NCI-H2227 treated with DMSO at 0.1 percent for 48 hours (cell line): ENCODE measurements around the gene CGREF1.
"Not testable (repeated sequence)": the region's sequence is repeated elsewhere in the genome, so short reads cannot be mapped to it uniquely, and the experiment has no call there.

Source experiments
- DNase-seq: peaks from one replicate; lab custom pipeline; 2025; lab: John Stamatoyannopoulos, UW

The CGREF1 gene

DNA sequence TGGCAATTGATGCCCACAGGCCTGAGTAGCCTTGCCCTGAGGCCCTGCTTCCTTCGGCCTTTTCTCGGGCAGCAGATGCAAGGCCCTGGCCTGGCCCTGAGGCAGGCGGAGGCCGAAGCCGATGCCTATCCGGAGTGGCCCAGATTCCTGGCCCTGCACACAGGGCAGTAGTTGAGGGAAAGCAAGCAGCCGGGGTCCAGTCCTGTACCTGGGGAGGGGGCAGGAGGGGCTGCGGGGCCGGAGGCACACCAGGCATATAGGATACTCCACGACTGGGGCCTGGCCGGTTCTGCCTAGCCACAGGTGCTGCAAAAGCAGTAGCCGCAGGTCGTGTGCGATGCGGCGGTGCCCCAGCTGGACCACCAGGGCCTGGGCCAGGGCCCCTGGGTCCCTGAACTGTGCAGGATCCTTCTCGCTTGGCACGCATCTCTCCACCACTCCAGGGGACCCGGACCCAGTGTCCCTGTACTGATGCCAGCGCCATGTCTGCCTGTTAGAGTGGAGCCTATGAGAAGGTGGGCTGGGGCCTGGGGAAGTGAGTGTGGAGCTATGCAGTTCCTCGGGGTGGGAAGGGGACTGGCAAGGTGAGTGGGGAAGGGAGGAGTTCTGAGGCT, 18.5 kb upstream of the CGREF1 start:
- DNase-seq, result no peak

DNA sequence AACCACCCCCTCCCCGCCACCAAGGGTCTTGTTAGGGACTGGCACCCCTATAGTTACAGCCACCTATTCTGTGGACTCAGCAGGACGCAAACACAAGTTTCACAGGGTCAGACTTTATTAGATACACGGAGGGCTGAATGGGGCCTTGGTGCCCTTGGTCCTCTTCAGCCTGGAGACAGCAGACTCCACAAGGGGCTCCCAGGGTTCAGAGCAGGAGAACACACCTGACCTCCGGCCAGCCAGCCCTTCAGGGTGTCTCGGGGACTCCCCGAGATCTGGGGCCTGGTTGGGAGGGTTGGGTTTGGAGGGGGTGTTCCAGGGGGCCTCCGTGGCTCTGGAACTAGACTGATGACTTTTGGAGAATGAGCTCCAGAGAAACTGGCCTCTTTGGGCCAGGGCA, 17.8 kb upstream of the CGREF1 start:
- no peak for DNase-seq

DNA sequence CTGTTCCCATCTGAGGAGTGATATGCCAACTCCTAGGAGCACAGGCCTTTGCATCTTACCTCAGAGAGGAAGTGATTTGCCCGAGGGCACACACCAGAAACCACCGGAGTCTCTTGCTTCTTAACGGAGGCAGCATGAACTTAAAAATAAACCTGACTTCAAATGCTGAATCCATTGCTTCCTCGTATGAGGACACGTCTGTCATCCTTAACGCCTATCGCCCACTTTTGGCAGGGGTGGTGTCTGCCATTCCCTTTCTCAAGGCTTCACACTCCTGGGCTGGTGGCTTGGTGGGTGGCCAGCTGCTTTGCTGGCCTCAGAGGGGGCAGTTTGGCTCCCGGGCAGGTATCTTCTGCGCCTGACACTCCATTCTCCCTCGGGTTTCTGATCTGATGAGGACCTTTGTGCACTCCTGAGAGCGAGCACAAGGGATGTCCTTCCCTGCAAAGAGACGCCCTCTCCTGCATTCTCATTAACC, 16.6 kb upstream of the CGREF1 start:
- DNase-seq, result no peak

DNA sequence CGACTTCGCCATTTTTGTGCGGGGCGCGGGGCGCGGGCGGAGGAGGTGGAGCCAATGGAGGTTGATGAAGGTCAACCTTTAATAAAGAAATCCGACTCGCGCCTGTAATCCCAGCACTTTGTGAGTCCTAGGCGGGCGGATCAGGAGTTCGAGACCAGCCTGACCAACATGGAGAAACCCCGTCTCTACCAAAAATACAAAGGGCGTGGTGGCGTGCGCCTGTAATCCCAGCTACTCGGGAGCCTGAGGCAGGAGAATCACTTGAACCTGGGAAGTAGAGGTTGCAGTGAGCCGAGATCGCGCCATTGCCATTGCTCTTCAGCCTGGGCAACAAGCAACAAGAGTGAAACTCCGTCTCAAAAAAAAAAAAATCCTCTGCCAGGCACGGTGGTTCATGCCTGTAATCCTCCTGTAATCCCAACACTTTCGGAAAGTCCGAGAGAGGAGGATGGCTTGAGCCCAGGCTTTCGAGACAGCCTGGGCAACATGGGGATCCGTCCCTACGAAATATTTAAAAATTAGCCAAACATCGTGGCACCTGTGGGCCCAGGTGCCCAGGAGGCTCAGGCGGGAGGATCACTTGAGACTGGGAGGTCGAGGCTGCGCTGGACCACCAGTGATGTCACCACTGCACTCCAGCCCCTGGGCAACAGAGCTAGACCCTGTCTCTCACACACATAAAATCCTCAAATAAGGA, 16.0 kb upstream of the CGREF1 start:
- DNase-seq, result no peak

DNA sequence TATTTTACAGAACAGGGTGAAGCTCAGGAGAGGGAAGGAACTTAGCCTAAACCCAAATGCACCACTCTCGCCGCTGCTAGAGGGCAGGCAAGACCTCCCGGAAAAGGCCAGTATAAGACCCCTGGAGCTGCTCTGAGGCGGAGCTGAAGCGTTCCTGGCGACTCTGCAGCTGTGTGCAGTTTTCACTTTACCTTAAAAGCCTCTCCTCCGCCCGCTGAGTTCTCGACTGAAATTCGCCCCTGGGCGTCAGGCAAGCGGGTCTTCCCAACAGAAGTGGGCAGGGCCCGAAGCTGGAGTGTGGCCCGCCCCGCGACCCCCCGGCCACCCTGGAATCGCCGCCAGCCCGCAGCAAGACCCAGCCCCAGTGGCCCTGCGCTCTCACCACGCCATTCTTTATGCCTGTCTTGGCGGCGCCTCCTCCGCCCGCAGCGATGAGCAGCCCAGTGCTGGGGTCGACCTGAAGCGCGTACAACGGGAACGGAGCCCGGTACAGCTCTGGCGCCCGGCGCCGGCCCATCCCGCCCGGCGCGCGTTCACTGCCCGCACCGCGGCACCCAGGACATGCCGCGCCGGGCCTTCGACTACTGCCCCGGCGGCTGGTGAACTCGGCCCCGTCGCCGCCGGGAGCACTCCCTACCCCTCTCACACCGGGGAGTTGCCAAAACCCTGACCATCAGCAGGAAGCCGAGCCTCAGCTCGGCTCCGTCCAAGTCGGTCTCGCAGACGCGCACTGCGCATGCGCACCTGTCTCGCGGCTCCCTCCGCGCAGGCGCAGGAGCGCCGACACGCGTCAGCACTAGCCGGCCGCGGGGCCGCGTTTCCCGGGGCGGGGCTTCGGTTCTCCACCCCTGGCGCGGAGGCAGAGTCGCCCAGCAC, 15.2 kb upstream of the CGREF1 start, which contains the start of gene PREB:
PREB (minus strand) TSS at position 732 of the 876 bp plus-strand sequence; CDS start at position 517, 215 bp downstream.
- peak; percentile 96 for DNase-seq

DNA sequence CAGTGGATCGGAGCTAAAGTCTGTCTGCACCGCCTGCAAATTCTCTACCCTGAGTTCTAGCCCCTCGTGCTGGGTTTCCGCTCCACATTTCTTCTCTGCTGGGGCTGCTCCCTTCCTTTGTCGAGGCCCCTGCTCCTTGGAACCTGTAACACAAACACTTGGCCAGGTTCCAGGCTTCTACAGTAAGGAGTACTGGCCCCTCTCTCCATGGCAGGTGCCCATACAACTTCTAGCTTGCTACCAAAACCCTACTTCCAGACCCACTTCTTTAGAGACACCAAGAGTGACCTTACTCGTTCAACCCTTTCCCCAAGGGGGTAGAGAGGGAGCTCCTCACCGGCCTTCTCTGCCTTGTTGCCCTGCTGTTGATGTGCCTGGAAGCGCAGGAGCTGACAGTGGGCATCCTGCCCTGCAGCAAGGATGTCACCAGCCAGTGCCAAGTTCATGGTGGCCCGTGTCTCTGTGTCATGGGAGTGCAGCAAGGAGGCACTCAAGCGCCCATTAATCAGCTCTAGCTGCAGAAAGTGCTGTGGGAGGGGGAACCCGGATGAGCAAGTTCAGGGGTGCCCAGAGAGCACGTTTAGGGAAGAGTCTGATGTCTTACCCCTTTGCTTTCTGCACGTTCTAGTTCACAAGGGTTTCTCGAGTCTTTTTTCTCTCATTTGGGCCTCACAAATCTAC, 14.4 kb upstream of the CGREF1 start:
- no peak for DNase-seq

DNA sequence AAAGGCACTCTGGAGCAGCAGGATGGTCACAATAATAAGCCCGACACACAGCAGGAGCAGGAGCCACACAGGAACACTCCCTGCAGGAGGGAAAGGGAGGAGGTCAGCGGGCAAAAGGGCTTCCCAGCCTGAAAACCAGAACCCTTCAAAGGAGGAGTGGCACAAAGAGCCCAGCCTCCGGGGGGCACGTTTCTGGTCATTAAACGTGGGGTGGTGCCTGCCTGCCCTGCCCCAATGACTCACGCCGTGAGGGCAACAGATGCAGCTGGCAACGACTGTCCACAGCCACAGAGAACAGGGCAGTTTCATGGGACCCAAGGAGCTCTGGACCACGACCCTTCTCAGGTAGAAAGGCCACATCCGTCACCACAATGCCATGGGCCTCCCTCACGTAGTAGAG, 12.5 kb upstream of the CGREF1 start:
- no peak for DNase-seq

DNA sequence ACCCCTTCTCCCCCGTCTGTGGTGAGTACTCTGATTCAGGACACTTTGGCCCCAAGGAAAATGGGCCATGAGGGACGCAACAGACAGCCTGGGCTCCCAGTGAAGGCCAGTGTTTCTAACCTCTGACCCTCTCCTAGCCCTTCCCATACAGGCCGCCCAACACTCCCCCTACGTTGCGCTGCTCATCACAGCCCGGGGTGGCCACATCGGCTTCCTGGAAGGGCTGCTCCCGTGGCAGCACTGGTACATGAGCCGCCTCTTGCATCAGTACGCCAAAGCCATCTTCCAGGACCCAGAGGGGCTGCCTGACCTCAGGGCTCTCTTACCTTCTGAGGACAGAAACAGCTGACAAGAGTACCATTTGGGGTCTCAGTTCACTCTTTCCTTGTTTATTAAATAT, 11.5 kb upstream of the CGREF1 start:
- DNase-seq, result no peak

DNA sequence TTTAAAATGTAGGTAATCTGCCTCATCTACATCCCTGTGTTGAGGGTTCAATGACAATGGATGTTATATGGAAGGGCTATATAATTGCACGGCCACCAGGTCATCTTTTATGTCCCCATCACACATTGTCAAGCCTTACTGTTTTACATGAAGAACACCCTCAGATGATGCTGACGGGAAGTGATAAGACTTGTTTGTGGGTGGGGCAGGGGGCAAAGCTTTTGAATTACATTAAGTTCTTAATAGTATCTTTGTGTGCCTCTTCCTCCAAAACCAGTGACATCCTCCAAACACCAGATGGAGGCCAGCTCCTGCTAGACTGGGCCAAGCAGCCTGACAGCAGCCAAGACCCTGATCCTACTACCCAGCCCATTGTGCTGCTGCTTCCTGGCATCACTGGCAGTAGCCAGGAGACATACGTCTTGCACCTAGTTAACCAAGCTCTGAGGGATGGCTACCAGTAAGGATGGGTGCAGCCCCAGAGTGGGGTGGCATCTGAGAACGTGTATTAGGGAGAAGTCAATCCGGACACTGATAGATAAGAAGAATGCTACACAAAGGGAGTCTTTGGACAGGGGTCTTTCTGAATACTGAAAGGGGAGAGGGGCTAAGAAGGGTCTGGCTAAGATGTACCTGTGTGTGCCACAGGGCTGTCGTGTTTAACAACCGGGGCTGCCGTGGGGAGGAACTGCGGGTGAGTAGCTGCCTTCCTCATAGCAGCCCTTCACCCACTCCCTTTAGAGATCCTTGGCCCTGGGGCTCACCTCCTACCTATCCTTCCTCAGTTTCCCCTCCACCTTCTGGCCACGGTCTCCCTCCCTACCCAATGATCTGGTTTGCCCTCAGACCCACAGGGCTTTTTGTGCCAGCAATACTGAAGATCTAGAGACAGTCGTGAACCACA, 10.0 kb upstream of the CGREF1 start:
- no peak for DNase-seq

DNA sequence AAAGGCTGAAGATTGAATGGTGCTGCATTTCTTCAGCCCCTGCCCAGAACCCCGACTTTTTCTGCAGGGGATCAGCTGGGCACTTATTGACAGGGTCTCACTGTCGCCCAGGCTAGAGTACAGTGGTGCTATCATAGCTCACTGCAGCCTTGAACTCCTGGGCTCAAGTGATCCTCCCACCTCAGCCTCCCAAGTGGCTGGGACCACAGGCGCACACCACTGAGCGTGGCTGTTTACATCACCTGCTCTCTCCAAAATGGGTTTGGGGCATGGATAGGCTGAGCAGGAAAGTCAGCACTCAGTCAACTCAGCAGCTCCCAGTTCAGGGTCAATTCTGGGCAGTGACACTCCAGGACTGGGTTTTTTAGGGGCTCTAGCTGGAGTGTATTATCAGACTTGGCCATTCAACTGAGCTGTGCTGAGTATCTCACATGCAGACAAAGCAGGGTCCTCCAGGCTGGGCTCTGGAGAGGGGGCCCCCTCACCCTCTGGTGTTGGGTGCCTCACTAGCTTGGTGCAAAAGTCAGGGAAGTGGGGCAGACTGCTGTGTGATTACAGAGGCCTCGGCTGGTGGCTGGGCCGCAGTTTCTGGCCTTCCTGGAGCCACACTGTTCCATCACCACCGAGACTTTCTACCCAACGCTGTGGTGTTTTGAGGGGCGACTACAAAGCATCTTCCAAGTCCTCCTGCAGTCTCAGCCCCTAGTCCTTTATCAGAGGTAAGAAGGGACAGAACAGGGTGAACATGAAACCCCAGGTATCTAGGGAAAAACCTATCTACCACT, 9.1 kb upstream of the CGREF1 start:
- no peak for DNase-seq

DNA sequence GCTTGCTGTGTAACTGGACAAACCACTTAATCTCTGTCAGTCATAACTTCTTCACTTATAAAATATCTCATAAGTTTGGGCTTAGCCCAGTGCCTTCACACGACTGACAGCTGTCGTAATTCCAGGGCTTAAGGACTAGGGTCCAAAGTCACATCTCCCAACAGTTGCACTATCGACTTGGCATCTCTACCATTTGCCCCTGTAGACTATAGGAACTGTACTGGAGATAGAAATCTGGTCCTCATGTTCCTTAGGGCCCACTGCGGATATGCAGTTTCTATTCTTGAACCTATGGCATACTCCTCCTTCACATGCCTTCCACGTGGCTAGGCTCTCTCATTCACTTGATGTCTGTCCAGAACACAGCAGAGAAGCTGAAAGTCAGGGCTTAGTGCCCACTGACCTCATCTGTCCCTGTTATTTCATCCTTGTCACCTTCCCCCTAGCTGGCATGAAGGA, 7.4 kb upstream of the CGREF1 start:
- no peak for DNase-seq

DNA sequence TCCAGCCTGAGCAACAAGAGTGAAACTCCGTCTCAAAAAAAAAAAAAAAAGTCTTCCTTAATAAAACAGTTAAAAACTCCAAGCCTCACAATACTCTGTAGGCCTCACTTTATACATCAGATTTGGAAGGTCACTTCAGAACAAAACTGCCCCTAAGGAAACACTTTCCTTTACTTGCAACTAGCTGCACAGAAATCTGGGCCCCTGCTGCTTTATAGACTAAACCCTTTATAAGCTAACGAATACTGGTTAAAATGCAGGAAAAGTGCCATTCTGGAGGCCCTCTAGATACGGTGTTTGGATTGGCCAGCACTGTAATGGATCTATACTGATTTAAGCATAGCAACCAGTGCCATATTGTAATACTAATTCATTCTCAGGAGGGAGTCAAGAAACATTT, 6.2 kb upstream of the CGREF1 start:
- no peak for DNase-seq

DNA sequence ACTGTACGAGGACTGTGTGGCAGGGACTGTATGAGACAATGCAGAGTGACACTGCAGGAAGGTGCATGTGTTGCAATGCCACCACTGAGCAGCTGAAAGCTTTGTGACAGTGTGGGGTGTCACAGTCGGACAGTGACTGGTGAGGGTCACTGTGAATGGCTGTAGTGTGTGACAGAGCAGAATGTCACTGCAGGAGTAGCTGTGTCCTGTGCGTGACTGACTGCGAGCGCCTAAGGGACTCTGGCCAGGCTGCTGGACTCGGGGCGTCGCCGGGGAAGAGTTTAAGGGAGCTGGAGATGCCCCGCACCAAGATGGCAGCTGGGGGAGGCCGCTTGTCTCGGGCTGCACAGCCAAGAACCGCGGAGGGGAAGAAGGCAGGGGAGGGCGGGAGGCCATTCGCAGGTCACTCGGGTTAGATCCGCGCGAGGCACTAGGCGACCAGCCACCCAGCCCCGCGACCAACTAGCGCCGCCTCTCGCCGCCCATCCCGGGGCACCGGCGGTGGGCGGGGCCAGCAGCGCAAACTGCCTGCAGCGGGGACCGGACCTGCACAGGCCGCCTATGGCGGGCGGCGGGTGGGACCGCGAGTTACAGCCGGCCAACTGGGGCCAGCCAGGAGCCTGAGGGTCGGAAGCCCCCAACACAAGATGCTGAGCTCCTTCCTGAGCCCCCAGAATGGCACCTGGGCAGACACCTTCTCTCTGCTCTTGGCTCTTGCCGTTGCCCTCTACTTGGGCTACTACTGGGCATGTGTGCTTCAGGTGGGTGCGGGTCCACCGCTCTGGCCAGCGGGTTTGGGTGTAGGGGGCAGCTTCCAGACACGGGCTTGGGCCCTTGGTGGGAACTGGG, 4.6 kb upstream of the CGREF1 start, which contains the start of gene ABHD1:
ABHD1 (plus strand) TSS at position 514 of the 849 bp plus-strand sequence; CDS start at position 648, 134 bp downstream.
- peak; percentile 21 for DNase-seq

DNA sequence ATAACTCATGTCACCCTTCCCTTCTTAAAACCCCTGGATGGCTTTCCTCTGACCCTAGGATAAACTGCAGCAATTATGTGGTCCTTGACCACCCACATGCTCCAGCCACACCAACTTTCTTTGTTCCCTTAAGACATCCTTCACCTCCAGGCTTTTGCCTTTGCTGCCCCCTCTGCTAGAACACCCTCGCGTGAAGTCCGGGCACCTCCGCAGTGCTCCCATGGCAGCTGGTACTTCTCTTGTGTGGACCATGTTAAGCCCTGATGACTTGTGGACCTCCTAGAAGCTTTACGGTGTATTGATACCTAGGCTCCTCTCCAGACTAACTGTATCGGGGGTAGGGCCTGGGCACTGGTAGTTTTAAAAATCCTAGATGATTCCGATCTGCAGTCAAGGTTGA, 3.9 kb upstream of the CGREF1 start:
- no peak for DNase-seq

DNA sequence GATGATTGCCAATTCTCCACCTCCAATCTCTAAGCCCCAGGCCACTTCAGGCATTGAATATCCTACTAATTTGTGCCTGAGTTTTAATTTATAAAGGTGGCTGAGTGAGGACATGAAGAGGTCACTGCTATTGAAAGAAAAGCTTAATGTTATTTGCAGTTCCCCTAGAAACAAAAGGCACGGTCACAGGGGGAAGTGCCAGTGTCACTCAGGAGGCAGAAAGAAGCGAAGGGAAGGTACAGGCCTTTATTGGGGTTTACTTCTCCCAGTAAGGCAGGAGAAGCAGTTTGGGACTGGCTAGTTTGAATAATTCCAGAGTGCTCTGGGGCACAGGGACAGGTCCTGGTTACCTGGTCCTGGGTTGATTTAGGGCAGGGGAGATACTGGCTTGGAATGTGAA, 3.0 kb upstream of the CGREF1 start:
- no peak for DNase-seq

DNA sequence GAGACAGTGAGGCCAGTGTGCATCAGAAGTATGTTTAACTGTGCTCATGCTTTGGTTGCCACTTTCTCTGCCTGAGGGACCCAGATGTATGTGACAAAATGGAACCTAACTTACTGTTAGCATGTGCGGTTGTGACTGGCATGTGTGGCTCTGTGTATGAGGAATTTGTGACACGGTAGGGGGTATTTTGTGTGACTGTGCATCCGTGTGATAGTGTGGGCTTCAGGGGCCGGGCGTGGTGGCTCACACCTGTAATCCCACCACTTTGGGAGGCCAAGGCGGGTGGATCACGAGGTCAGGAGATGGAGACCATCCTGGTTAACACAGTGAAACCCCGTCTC, 372 bp upstream of the CGREF1 start:
- not testable (repeated sequence) for DNase-seq

DNA sequence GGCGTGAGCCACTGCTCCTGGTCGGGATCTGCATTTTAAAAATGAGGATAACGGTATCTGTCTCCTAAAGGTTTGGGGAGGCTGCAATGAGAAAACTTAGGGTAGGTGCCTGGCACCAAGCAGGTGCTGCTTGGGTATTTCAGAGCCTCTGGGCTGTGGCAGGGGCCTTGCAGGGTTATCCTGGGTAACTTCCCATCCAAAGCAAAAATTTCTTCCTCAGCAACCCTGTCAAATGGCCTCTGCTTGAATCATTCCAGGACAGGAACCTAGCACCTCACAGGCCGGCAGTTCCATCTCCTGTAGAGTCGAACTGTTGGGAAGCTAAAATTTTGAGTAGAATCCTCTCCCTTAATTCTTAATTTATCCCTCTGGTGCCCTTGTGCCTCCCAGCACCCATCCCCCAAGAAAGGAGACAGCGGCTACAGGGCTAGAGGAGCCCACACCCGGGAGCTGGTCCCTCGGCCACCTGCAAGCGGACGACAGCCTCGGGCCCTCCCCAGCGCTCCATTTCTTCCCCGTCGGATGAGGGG, 868 bp downstream of the CGREF1 start:
- peak; percentile 13 for DNase-seq

DNA sequence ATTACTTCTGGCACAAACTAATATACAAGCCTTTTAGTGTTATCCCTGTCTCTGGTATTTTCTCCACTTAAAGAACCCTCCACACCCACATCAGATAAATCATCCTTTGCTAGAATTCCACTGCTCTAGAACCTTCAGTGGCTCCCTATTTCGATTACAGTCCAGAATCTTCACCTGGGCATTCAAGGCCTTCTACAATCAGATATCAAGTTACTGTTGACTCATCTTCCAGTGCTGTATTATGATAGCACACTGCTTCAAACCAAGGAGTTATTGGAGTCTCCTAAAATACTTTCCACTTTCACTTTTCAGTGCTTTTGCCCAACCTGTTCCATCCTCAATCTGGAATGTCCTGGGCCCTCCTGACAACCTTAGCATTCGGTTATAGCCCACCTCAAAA, 3.4 kb downstream of the CGREF1 start:
- no peak for DNase-seq
